GM19463 (cell line): ENCODE measurements around the gene FAM168A.
"Not testable (repeated sequence)": the region's sequence is repeated elsewhere in the genome, so short reads cannot be mapped to it uniquely, and the experiment has no call there.

Source experiments
- ATAC-seq: cut with Tn5 transposase; IDR thresholded peaks from one replicate; pipeline ENCODE4 v1.9.1; 2021; ENCODE audit warnings: mild to moderate bottlenecking, moderate library complexity; ENCODE audit not compliant: unreplicated experiment

Gene FAM168A

DNA sequence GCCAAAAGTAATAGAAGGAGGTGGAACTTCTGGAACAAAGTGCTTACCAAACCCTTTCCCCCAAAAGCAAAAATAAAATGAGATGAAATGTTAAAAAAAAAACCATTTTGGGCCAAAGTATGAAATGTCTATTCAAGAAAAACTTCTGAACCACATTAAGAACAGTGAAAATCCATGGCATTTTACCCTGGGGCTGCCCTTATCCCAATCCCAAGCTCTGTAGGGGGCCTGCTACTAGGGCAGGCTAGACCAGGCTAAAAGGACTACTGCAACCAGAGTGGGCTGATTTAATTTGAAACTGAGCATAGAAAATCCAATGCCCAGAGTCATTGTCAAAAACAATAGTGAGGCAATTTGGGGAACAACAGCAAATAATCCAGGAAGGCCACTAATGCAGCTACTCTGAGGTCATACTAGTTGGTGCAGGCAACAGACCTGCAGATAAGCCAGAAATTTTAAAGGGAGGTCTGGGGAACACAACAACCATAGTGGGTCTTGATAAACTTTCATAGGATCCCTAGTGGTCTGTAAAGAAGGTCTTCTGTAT, 122.3 kb downstream of the FAM168A start:
- no peak for ATAC-seq

- ATAC-seq, result no peak
Observed at GRCh38 chr11:73473252-73473651, 124.7 kb downstream of the FAM168A start.

DNA sequence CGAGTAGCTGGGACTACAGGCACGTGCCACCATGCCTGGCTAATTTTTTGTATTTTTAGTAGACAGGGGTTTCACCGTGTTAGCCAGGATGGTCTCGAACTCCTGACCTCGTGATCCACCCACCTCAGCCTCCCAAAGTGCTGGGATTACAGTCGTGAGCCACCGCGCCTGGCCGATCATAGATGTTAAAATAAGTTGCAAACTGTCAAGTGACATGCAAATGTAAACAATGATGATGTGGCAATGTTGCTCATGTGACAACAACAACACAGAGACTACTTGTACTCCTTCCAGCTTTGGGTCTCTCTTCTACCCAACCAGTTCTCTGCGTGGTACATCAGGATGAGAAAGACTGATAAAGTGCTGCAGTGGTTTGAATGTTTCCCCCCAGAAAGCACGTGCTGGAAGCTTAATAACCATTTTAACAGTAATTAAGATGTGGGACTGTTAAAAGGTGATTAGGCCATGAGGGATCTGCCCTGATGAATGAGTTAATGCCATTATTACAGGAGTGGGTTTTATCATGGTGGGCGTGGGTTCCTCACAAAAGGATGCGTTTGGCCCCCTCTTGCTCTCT, 127.8 kb downstream of the FAM168A start:
- ATAC-seq, result not testable (repeated sequence)

GRCh38 chr11:73469401-73469800, 128.5 kb downstream of the FAM168A start:
- no peak for ATAC-seq

- no peak for ATAC-seq
Observed at GRCh38 chr11:73468590-73469161, 129.2 kb downstream of the FAM168A start.

DNA sequence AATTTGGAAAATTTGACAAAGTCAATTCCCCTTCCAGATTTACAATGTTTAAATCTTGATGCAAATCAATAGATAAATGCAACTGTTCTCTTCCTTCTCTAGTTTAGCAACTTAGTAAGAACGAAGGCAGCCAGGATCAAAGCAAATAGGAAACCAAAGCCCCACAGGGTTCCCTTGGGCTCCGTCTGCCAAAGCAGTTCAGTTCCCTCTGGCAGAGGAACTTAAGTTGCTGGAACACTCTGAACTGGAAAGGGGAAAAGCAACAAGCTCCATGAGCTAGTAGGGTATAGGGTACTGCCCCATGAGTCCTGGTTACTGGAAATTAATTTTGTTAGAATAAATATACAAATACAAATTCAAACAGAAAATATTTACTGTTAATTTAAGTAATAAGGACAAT, 130.4 kb downstream of the FAM168A start:
- no peak for ATAC-seq

GRCh38 chr11:73466643-73467042, 131.3 kb downstream of the FAM168A start:
- no peak for ATAC-seq

GRCh38 chr11:73465871-73466270, 132.0 kb downstream of the FAM168A start:
- no peak for ATAC-seq

- no peak for ATAC-seq
Observed at GRCh38 chr11:73465023-73465675, 132.8 kb downstream of the FAM168A start.

DNA sequence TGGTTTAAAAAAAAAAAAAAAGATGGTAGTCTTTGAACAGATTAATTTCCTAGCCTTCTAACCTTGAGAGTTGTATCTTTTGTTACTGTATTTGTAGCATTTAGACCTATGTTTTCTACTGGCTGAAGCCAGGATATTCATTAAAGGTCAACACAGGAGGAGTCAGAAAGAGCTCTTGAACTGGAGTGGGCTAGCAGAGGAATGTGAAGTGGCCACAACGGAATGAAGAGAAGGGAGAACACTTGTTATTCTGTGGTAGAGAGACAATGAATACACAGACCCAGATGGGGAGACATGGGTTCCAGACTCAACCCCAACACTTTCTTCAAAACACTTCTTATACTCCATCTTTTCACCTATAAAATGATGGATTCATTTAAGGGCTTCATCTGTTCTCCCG, 133.6 kb downstream of the FAM168A start:
- ATAC-seq, result no peak

DNA sequence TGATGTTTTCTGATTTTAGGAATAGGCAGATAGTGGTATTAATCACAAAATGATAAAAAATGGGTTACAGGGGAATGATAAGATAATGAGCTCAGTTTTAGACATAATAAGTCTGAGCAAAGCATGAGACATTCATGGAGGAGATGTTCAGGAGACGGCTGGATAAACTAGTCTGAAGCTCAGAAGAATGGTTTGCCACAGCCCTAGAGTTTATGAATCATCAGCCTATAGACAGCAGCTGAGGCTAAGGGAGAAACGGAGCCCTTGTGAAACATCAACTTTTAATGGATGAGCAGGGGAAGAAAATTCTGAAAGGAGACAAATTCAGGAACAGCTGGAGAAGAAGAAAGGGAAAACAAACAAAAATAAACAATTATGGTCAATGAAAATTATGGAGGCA, 134.6 kb downstream of the FAM168A start:
- ATAC-seq, result no peak

DNA sequence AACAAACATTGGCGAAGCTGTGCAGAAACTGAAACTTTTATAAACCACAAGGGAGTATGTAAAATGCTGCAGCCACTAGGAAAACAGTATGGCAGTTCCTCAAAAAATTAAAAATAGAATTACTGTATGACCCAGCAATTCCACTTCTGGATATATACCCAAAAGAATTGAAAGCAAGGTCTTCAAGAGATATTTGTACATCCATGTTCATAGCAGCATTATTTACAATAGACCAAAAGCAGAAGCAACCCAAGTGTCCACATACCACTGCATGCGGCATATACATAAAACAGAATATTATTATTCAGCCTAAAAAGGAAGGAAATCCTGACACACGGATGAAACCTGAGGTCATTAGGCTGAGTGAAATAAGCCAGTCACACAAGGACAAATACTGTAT, 135.9 kb downstream of the FAM168A start:
- no peak for ATAC-seq

DNA sequence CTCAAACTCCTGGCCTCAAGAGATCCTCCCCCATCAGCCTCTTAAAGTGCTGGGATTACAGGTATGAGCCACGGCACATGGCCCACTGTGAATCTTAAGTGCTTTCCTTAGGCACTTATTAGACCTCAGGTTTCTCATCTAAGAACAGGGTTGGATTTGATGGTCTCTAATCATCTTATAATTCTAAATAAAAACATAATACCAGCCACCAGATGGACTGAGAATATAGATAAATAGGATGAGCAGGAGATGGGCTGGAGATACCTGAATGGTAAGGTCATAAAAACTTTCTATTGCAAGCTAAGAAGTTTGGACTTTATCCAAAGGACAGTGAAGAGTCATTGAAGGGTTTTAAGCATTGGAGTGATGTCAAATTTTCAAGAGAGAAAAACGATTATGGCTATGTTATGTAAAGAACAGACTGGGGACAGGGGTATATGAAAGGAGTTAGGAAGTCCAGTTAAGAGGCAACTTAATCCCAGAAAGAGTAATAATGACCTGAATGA, 136.5 kb downstream of the FAM168A start:
- ATAC-seq, result no peak

DNA sequence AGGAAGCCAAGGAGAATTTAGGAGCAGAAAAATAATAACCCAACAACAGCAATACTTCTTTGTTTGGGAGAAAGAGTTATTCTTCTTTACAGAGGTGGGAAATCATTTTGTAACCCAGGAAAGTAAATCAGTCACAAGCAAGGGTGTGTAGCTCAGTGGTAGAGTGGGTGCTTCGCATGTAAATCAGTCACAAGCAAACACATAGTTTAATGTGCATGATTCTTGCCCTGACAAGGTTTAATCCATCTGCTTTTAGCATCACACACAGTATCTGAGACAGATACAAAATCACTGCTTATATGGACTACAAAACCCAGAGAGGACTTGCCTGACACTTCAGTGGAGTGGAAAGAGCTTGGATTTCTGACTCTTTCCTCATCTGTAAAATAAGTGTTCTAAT, 139.7 kb downstream of the FAM168A start:
- ATAC-seq, result no peak

DNA sequence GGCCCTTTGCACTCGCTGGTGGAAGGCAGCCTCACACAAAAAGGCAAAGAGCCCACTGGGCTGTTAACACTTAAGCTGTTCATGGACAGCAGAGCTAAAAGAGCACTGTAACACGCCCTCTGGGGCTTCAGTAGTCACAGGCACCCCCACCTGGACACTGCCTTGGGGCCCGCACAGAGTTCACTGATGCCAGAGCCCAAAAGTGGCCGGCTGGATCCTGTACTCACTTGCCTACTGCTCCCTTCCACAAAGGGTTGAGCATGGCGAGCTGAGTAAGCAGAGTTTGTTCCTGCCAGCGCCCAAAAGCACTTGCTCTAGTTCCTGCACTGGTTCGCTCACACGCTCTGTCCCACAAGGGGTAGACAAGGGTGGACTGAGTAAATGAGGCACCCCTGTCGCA, 142.9 kb downstream of the FAM168A start:
- no peak for ATAC-seq

DNA sequence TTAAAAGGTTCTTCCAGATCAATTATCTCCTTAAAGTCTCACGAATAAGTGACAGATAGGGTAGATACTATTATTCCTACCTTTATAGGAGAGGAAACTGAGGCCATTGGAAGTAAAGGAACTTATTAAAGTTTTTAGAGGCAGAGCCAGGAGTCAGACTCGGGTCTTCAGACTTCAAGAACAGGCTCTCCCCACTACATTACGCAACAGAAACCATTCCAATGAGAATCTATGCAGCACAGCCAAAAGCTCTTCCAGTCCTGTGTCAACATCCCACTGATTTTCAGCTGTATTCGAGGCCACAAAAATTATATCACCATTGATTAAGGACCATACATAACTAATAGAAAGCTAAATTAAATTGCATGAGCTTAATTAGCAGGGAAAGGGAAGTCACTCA, 144.3 kb downstream of the FAM168A start:
- no peak for ATAC-seq

DNA sequence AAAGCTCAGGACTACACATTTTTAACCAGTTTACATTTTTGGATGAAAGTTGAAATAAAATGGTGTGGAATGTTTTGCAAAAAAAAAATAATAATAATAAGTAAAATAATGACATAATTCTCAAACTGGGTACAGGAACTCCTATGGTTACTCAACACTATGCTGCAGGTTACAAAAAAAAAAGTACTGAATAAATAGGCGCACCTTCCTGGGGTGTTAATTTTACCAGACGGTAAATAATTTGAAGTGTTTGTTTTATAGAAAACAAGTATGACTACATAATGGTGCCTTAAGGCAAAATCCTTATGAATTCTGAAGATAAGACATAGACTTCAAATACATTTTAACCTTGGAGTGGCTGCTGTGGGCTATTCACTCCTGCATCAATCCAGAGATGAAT, 145.2 kb downstream of the FAM168A start:
- no peak for ATAC-seq

- ATAC-seq, result no peak
Observed at GRCh38 chr11:73451896-73452295, 146.0 kb downstream of the FAM168A start.

- ATAC-seq, result no peak
Observed at GRCh38 chr11:73446766-73447165, 151.1 kb downstream of the FAM168A start.

GRCh38 chr11:73445980-73446379, 151.9 kb downstream of the FAM168A start:
- ATAC-seq, result no peak

- no peak for ATAC-seq
Observed at GRCh38 chr11:73439002-73439843, 158.7 kb downstream of the FAM168A start.
